HG02588 (cell line): ENCODE results near the gene TRAF2.

Experiments used
- ATAC-seq: cut with Tn5 transposase; IDR thresholded peaks from one replicate; pipeline ENCODE4 v1.9.1; 2021; ENCODE audit warnings: mild to moderate bottlenecking, moderate library complexity; ENCODE audit not compliant: unreplicated experiment

Gene TRAF2

GRCh38 chr9:136958898-136959850 lies 72.9 kb downstream of the TRAF2 start:
- ATAC-seq: no peak

- no peak for ATAC-seq
Measured at GRCh38 chr9:136960212-136960937, 74.1 kb downstream of the TRAF2 start.

- ATAC-seq: no peak
Measured at GRCh38 chr9:136960938-136961275, 74.6 kb downstream of the TRAF2 start.

- ATAC-seq: no peak
Measured at GRCh38 chr9:136961279-136962065, 75.2 kb downstream of the TRAF2 start.

- ATAC-seq: no peak
Measured at GRCh38 chr9:136962163-136962562, 75.8 kb downstream of the TRAF2 start.

- no peak for ATAC-seq
Measured at GRCh38 chr9:136962701-136963248, 76.5 kb downstream of the TRAF2 start.

- no peak for ATAC-seq
Measured at GRCh38 chr9:136963341-136963740, 77.0 kb downstream of the TRAF2 start.

- ATAC-seq: no peak
Measured at GRCh38 chr9:136963751-136964150, 77.4 kb downstream of the TRAF2 start.

GRCh38 chr9:136964171-136964689 lies 77.9 kb downstream of the TRAF2 start:
- no peak for ATAC-seq

- no peak for ATAC-seq
Measured at GRCh38 chr9:136964833-136965422, 78.6 kb downstream of the TRAF2 start.

- no peak for ATAC-seq
Measured at GRCh38 chr9:136965771-136966484, 79.6 kb downstream of the TRAF2 start.

GRCh38 chr9:136968333-136969127 lies 82.2 kb downstream of the TRAF2 start:
- no peak for ATAC-seq

- ATAC-seq: no peak
Measured at GRCh38 chr9:136969150-136969549, 82.8 kb downstream of the TRAF2 start.

GRCh38 chr9:136969774-136970173 lies 83.5 kb downstream of the TRAF2 start:
- ATAC-seq: no peak

GRCh38 chr9:136970361-136970760 lies 84.0 kb downstream of the TRAF2 start:
- no peak for ATAC-seq

- no peak for ATAC-seq
Measured at GRCh38 chr9:136971746-136972145, 85.4 kb downstream of the TRAF2 start.

GRCh38 chr9:136972335-136972734 lies 86.0 kb downstream of the TRAF2 start:
- no peak for ATAC-seq

GRCh38 chr9:136972743-136973142 lies 86.4 kb downstream of the TRAF2 start:
- no peak for ATAC-seq
